UCSD-AML1 (cell line): ENCODE results near the gene SLC35A3.
"Not testable (repeated sequence)": the region's sequence is repeated elsewhere in the genome, so short reads cannot be mapped to it uniquely, and the experiment has no call there.

Experiments used
- DNase-seq: peaks from one replicate; lab custom pipeline; 2025; ENCODE audit not compliant: unreplicated experiment; lab: John Stamatoyannopoulos, UW

The SLC35A3 gene

DNA sequence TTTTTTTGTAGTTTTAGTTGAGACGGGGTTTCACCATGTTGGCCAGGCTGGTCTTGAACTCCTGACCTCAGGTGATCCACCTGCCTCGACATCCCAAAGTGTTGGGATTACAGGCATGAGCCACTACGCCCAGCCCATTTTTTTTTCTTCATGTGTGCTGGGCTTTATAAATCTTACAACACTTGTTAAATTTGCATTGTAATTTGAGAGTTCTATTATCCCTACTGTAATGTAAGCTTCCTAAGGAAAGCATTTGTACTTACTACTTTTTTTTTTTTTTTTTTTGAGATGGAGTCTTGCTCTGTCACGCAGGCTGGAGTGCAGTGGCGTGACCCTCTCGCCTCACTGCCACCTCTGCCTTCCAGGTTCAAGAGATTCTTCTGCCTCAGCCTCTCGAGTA is 2.3 kb downstream of the SLC35A3 start:
- not testable (repeated sequence) for DNase-seq

GRCh38 chr1:99975529-99975928 is 5.7 kb downstream of the SLC35A3 start:
- DNase-seq, result no peak

DNA sequence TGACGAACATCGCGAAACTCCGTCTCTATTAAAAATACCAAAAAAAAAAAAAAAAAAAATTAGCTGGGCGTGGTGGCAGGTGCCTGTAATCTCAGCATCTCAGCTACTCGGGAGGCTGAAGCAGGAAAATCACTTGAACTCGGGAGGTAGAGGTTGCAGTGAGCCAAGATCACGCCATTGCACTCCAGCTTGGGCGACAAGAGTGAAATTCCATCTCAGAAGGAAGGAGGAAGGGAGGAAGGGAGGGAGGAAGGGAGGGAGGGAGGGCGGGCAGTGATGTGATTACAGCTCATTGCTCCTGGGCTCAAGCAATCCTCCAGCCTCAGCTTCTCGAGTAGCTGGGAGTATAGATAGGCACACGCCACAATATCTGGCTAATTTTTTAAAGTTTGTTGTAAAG is 7.5 kb downstream of the SLC35A3 start:
- DNase-seq, result not testable (repeated sequence)

- DNase-seq, result no peak
These were observed 8.4 kb downstream of the SLC35A3 start for GRCh38 chr1:99978218-99978617.

DNA sequence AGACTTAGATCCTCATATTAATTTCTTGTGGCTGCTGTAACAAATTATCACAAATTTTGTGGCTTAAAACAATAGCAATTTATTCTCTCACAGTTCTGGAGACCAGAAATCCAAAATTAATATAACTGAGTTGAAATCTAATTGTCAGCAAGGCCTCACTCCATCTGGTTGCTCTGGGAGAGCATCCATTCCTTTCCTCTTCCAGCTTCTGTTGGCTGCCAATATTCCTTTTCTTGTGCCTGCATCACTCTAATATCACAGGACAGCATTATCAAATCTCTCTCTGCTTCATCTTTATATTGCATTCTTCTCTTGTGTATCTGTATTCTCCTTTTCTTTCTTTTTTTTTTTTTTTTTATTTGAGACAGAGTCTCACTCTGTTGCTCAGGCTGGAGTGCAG is 9.3 kb downstream of the SLC35A3 start:
- no peak for DNase-seq

DNA sequence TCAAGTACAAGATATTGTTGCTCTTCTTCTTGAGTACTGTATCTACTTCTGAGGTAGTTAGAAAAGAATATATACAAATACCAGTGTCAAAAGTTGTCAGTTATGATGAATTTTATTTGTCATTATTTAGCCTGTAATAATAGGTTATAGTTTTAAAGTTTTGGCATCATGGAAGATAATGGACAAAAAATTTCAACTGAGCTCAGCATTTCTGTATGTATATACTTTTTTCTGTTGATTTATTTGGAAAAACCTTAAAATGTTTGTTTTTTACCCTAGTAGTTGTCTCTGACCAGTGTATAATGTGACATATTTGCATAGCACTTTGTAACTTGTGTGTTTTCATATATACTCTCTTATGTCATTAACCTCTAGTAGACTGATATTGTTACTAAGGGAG is 11.1 kb downstream of the SLC35A3 start:
- DNase-seq, result no peak

DNA sequence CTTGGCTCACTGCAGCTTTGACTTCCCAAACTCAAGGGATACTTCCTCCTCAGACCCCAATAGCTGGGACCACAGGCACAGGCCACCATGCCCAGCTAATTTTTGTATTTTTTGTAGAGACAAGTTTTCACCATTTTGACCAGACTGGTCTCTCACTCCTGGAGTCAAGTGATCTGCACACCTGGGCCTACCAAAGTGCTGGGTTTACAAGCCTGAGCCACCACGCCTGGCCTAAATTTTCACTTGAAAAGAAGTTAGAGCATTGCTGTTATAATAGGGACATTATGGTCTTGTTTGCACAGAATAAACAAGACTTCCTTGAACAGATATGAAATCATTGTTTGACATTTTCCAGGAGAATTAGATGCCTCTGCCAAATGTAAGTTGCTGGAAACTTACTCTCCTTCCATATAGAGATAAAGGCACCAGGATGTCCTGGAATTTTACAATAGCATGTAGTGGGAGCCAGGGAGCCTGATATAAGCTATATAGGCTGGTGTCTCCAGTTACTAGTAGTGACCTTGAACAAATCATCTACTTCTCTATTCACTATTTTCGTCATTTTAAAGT is 16.9 kb downstream of the SLC35A3 start:
- no peak for DNase-seq

GRCh38 chr1:99988210-99988765 is 18.5 kb downstream of the SLC35A3 start:
- DNase-seq, result no peak

DNA sequence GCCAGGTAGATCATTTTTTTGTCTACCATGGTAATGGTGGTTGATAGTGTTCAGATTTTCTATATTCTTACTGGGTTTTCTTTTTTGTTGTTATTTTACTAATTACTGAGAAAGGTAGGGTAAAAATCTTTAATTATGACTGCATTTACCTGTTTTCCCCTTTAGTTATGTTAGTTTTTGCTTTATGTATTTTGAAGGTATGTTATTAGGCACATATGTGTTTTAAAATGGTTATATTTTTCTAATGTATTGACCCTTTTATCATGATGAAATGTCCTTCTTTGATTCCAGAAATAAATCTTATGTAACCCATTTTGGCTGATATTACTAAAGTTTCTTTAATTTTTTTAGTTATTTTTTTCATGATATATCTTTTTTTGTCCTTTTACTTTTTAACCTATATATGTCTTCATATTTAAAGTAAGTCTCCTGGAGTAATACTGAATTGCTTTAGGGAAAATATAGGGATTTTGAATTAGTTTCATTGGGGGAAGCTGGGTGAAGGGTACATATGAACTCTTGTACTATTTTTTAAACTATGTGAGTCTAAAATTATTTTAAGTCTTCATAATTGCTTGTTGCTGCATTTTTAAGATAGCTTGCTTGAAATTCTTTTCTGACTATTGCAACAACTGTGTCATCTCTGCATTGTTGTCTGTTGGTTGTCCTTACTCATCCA is 22.4 kb downstream of the SLC35A3 start:
- no peak for DNase-seq

- DNase-seq, result no peak
These were observed 23.1 kb downstream of the SLC35A3 start for GRCh38 chr1:99992760-99993467.

DNA sequence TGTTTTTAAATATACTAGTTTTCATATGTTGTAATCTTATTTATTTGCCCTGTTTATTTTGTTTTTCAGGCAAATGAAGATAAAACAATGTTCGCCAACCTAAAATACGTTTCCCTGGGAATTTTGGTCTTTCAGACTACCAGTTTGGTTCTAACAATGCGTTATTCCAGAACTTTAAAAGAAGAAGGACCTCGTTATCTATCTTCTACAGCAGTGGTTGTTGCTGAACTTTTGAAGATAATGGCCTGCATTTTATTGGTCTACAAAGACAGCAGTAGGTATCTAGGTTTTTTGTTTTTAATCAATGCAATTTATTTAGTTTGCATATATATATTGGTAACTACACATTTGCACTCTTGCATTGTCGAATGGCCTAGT is 23.7 kb downstream of the SLC35A3 start:
- DNase-seq, result no peak

GRCh38 chr1:99994496-99994895 is 24.7 kb downstream of the SLC35A3 start:
- no peak for DNase-seq

- DNase-seq, result no peak
These were observed 27.2 kb downstream of the SLC35A3 start for GRCh38 chr1:99996951-99997350.

- DNase-seq, result no peak
These were observed 31.7 kb downstream of the SLC35A3 start for GRCh38 chr1:100001462-100001861.

GRCh38 chr1:100005424-100005823 is 35.6 kb downstream of the SLC35A3 start:
- DNase-seq, result no peak

DNA sequence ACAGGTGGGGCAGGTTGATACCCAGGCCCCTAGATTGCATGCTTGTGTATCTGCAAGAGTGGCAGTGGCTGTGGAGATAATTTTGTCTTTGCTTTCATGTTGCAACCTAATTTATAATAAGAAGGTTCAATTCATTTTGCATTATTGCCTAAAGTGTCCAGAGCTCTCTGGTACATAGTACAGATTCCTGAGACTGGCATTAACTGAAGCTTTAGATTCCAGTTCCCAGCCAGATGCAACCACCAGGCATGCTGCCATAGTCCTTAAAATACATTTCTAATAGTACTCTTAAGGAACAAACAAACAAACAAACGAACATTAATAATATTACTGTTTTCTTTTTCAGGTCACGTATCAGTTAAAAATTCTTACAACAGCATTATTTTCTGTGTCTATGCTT is 36.9 kb downstream of the SLC35A3 start:
- DNase-seq, result no peak

DNA sequence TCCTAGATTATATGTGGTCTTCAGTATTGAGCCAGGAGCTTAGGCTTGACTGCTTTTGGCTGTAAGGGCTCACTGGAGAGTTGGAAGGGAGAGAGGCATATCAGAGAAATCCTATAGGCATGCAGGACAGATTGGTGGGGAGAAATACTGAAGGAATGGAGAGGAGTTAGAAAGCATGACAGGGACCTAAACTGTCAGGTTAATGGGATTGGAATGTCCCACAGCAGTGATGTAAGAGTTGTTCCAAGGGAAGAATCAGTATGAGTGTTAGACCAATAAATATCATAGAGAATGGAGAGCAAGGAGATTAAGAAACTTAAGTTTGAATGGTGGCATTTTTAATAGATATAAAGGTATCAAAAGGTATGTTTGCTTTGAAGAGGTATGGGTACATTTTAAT is 39.7 kb downstream of the SLC35A3 start:
- DNase-seq, result no peak

DNA sequence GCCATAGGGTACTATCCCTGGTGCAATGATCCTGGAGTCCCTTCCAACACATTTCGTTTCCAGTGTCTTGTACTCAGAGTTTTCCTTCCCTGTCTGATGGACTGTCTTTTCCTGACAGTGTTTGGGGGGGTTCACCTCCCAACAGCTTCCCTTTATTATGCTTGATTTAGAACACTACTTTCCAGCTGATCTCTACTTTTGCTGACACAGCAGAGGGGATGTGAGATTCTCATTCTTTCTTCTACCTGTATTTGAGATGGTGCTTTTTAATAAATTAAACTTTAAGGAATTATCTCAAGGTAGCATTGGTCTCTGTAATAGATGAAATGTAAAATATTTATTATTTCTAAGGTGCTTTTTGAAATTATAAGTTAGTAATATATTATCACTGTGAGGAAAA is 41.0 kb downstream of the SLC35A3 start:
- no peak for DNase-seq

DNA sequence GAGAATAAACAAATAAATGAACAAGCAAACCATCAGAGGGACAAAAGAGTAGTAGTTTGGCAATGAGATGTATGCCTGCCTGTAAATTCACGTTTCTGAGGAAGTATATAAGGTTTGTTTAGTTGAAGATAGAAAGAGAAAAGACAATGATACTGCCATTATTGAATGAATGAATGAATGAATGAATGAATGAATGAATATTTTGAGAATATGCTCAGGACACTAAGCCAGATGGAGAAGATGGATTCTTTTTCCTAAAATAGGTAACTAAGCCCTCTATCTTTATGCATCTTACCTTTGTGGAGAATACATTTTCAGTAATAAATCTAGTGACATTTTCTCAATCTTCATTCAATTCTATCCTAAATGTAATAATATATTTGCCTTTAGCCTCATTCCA is 49.4 kb downstream of the SLC35A3 start:
- no peak for DNase-seq

GRCh38 chr1:100023482-100023881 is 53.7 kb downstream of the SLC35A3 start:
- DNase-seq, result no peak

DNA sequence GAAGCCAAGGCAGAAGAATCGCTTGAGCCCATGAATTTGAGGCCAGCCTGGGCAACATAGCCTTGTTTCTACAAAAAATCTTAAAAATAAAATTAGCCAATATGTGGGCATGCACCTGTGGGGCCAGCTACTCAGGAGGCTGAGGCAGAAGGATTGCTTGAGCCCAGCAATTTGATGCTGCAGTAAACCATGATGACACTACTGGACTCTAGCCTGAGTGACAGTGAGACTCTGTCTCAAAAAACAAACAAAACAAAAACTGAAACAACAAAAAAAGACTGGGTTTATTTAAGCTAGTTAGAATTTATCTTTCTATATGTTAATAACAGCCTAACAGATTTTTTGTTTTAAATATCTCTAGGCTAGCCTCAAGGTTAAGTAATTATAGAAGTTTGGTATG is 57.4 kb downstream of the SLC35A3 start:
- DNase-seq, result no peak

- no peak for DNase-seq
These were observed 59.0 kb downstream of the SLC35A3 start for GRCh38 chr1:100028765-100029164.
